ENCODE results near the gene GRAP2. TPM values are rescaled to one million over a fixed set of nuclear protein-coding genes. Genes with fewer than 3 reads are reported as not detected.
A peak's percentile ranks its signal among the peaks of the same experiment; 100 is the strongest.

GRAP2 gene
- total and polyA plus RNA-seq, 11 donors: 0.24 to 5.0 (median 0.85) TPM; not detected in 1

DNA sequence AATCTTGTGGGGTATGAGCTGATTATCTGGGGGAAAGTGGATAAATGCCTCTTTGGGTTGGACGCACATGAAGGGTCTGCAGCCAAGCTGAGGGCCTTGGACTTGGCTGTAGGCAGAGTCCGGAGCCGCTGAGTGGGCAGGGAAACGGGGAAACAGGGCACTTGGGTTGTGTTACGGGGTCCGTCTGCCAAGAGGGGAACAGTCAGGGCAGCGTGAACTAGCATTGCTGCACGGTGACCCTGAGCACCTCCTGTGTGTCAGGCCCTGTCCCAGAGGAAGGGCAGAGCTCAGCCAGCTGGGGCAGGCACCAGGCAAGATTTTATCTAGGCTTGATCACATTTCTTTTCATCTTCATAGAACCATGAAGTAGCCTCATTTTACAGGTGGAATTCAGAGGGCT, 105.8 kb downstream of the GRAP2 start:
- WGBS, 4 donors: 70 to 86% (median 72%) methylated on average over 7 to 8 of the region's 8 CpGs

DNA sequence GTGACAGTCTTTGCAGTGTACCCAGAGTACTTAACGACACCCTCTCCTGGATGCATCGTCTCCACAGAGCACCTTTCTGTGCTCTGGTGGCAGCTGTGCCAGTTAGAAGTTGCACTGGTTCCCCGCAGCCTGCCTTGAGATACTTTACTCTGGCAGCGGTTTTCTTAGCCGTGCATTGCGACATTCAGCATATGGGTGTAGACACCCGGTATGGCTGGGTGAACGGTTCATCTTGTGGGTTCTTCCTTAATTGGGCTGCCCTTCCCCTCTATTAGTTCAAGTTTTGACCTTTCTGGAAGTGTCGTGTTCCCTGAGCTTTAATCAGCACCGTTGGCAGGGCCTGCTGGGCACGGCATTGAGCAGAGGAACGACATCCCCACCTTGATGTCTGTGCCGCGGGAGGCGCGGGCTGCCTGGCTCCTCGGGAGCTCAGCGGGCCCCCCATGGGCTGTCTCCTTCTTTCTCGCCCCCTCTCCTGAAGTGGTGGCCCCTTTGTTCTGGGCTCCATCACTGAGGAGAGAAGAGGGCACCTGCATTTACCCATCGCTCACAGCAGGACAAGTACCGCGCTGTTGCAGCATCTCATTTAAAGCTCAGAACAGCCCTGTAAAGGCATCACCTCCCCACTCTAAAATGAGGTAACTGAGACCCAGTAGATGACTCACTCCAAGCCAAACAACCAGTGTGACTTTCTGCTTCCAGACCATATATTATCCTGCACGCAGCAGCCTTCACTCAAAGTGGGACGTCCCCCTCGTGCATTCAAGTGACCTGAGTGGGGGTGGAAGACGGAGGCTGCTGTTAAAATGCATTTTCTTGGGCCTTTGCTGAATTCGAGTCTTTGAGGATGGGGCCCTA, 107.2 kb downstream of the GRAP2 start:
- TF ChIP-seq POLR2A (IDR thresholded peaks at IDR 0.05): no peak
- TF ChIP-seq, protein P1, sequence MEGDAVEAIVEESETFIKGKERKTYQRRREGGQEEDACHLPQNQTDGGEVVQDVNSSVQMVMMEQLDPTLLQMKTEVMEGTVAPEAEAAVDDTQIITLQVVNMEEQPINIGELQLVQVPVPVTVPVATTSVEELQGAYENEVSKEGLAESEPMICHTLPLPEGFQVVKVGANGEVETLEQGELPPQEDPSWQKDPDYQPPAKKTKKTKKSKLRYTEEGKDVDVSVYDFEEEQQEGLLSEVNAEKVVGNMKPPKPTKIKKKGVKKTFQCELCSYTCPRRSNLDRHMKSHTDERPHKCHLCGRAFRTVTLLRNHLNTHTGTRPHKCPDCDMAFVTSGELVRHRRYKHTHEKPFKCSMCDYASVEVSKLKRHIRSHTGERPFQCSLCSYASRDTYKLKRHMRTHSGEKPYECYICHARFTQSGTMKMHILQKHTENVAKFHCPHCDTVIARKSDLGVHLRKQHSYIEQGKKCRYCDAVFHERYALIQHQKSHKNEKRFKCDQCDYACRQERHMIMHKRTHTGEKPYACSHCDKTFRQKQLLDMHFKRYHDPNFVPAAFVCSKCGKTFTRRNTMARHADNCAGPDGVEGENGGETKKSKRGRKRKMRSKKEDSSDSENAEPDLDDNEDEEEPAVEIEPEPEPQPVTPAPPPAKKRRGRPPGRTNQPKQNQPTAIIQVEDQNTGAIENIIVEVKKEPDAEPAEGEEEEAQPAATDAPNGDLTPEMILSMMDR (IDR thresholded peaks at IDR 0.05): no peak
- ATAC-seq (peak in 1 of 4 donors; percentile 37), DNase-seq (no peak)
- WGBS, 4 donors: 72 to 78% (median 76%) methylated on average over 27 of the region's 27 CpGs
- Histone ChIP-seq H3K36me3 (no peaks in the 10 kb centered on the region), H3K9me3 (no peaks in the 10 kb centered on the region), H3K4me1 (peaks cover 0 to 10% (median 0%) of the 10 kb centered on the region in 12 donors), H3K27me3 (peaks cover 0 to 42% (median 13%) of the 10 kb centered on the region in 9 donors), H3K4me3 (no peak overlapping the region), H3K27ac (no peak overlapping the region)
- intact Hi-C loops (cut with DNase I): no loop called here

More for the DNA sequence above, 105.8 kb downstream of the GRAP2 start:
- Histone ChIP-seq H3K4me3 (no peak overlapping the region), H3K9me3 (no peaks in the 10 kb centered on the region), H3K27me3 (peaks cover 0 to 38% (median 13%) of the 10 kb centered on the region in 9 donors), H3K36me3 (no peaks in the 10 kb centered on the region), H3K27ac (no peak overlapping the region), H3K4me1 (peaks cover 0 to 10% (median 0%) of the 10 kb centered on the region in 12 donors)
- no peak for DNase-seq
- TF ChIP-seq, protein P1 (IDR thresholded peaks at IDR 0.05): no peak
- TF ChIP-seq POLR2A (IDR thresholded peaks at IDR 0.05): no peak
- no peak for ATAC-seq
- intact Hi-C loops (cut with DNase I): no loop called here

DNA sequence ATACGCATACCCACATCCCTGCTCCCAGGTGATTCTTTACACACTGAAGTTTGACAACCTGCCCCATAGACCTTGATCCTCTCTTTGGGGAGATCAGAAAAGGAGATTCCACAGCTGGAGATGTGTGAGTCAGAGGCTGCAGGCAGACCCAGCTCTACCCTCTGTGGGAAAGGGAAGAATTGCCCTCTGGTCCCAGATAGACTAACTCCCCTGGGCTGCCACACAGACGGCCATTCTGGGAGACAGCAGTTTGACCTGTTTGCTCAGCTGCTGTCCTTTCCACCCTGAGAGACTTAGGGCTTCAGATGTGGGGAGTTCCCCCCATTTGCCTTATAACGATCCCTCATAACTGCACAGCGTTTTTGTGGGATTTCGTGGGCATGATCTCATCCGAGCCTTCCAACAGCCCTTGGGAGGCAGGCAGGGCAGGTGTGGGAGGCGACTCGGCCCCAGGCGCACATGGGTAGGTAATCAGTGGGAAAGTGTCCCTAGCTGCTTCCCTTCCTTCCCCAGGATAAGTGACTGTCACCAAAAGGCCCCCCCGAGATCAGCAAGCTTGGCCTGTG, 107.9 kb downstream of the GRAP2 start:
- DNase-seq (no peak), ATAC-seq (no peak)
- H3K4me3 ChIP-seq: no peak overlapping the region
- H3K27me3 ChIP-seq: peaks cover 0 to 42% (median 13%) of the 10 kb centered on the region in 9 donors
- H3K27ac ChIP-seq: no peak overlapping the region
- no peaks in the 10 kb centered on the region for H3K9me3 ChIP-seq
- intact Hi-C loops (cut with DNase I): no loop called here
- peaks cover 0 to 10% (median 0%) of the 10 kb centered on the region in 12 donors for H3K4me1 ChIP-seq
- 56 to 63% (median 59%) methylated on average over 10 of the region's 10 CpGs for WGBS, 4 donors
- no peaks in the 10 kb centered on the region for H3K36me3 ChIP-seq
- TF ChIP-seq, protein P1 (IDR thresholded peaks at IDR 0.05): no peak
- TF ChIP-seq POLR2A (IDR thresholded peaks at IDR 0.05): no peak

DNA sequence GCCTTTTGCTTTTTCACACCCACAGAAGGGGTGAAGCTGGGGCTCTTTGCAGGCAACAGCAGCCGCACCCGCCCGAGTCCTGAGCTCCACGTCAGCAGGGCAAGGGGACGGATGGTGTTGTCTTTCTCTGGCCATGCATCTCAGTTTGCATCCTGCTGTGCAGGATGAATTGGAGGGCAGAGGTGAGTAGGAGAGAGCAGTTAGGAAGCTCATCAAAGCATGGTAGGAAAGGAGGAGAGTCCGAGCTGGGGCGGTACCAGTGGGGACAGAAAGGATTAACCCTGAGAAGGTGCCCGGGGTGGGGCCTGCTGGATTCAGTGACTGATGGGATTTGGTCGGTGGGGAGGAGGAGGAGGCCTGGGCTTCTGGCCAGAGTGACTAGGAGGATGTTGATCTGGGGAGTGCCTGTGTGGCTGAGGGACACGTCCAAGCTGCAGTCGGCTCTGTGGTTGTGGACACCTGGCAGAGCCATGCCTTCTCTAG, 108.4 kb downstream of the GRAP2 start:
- no peaks in the 10 kb centered on the region for H3K9me3 ChIP-seq
- no peak for TF ChIP-seq POLR2A (IDR thresholded peaks at IDR 0.05)
- TF ChIP-seq, protein P1 (IDR thresholded peaks at IDR 0.05): no peak
- WGBS, 4 donors: 14 to 30% (median 22%) methylated on average over 11 of the region's 11 CpGs
- no peaks in the 10 kb centered on the region for H3K36me3 ChIP-seq
- peaks cover 0 to 10% (median 0%) of the 10 kb centered on the region in 12 donors for H3K4me1 ChIP-seq
- peaks cover 0 to 42% (median 13%) of the 10 kb centered on the region in 9 donors for H3K27me3 ChIP-seq
- ATAC-seq (peak in 1 of 4 donors; percentile 22), DNase-seq (no peak)
- no peak overlapping the region for H3K4me3 ChIP-seq
- H3K27ac ChIP-seq: no peak overlapping the region
- intact Hi-C loops (cut with DNase I): no loop called here
